K562 (cell line): ENCODE data around the gene IL13RA1. TPM values are rescaled to one million over a fixed set of nuclear protein-coding genes. Genes with fewer than 3 reads are reported as not detected.

Experiments used
- BRCA1 ChIP-seq, 2 experiments: fragments of 450-650 bp in 1 of 2; sonication (generic) in 1 of 2; formaldehyde crosslinking in 1 of 2; IDR thresholded peaks; 2 replicates each; pipeline versions ENCODE4 v1.5.0 to v1.6.1; 2017 to 2020; ENCODE audit warnings: mild to moderate bottlenecking in 1 of 2, missing genetic modification reagents in 1 of 2
- CCAR2 ChIP-seq: fragments of 200-400 bp; formaldehyde crosslinking; IDR thresholded peaks from 2 replicates; pipeline ENCODE4 v1.6.1; 2017; ENCODE audit warnings: mild to moderate bottlenecking, low read depth, low read length
- CREBBP ChIP-seq: IDR thresholded peaks from one replicate; pipeline ENCODE4 v1.6.1; 2012; ENCODE audit warnings: low read depth, mild to moderate bottlenecking, control low read depth, inconsistent platforms, low read length
- GABPB1 ChIP-seq: sonication (generic); formaldehyde crosslinking; IDR thresholded peaks from 2 replicates; pipeline ENCODE4 v1.8.0; 2022; ENCODE audit warnings: mild to moderate bottlenecking, missing genetic modification reagents
- HNRNPLL ChIP-seq: fragments of 200-400 bp; formaldehyde crosslinking; IDR thresholded peaks from 2 replicates; pipeline ENCODE4 v1.6.1; 2017; ENCODE audit warnings: low read length, low read depth, mild to moderate bottlenecking; ENCODE audit not compliant: poor library complexity, severe bottlenecking
- KDM2B ChIP-seq: fragments of 250-450 bp; sonication (Bioruptor Pico); IDR thresholded peaks from 2 replicates; pipeline ENCODE4 v1.8.0; 2021; ENCODE audit warnings: mild to moderate bottlenecking, moderate library complexity
- MAZ ChIP-seq, 2 experiments: fragments of 450-650 bp in 1 of 2; sonication (generic) in 1 of 2; formaldehyde crosslinking; IDR thresholded peaks in 1 of 2; conservative IDR thresholded peaks in 1 of 2; 2 replicates each; pipeline versions ENCODE4 v1.4.0 to v1.5.0; 2020; ENCODE audit warnings: mild to moderate bottlenecking in 1 of 2, missing genetic modification reagents in 1 of 2
- NFATC3 ChIP-seq: fragments of 450-650 bp; IDR thresholded peaks from 2 replicates; pipeline ENCODE4 v1.6.1; 2017; ENCODE audit warnings: mild to moderate bottlenecking
- NFRKB ChIP-seq: fragments of 450-650 bp; IDR thresholded peaks from 2 replicates; pipeline ENCODE4 v1.6.1; 2016; ENCODE audit warnings: low read depth
- NR1H2 ChIP-seq: sonication (generic); formaldehyde crosslinking; IDR thresholded peaks from 2 replicates; pipeline ENCODE4 v1.4.0; 2020; ENCODE audit warnings: mild to moderate bottlenecking, missing genetic modification reagents
- NR4A1 ChIP-seq, 2 experiments: fragments of 250-450 bp in 1 of 2; fragments of 450-650 bp in 1 of 2; sonication (Bioruptor Pico) in 1 of 2; IDR thresholded peaks; 2 replicates each; pipeline versions ENCODE4 v1.4.0 to v1.6.1; 2016 to 2020; ENCODE audit warnings: mild to moderate bottlenecking in 2 of 2, missing compliant biosample characterization in 1 of 2, missing genetic modification characterization in 1 of 2, moderate library complexity in 1 of 2
- PURB ChIP-seq: sonication (generic); formaldehyde crosslinking; IDR thresholded peaks from 2 replicates; pipeline ENCODE4 v1.9.0; 2021; ENCODE audit warnings: low read depth, mild to moderate bottlenecking, missing genetic modification reagents
- RB1 ChIP-seq: fragments of 450-650 bp; IDR thresholded peaks from 2 replicates; pipeline ENCODE4 v1.6.1; 2017; ENCODE audit warnings: low read depth, mild to moderate bottlenecking
- RBFOX2 ChIP-seq: fragments of 200-400 bp; formaldehyde crosslinking; IDR thresholded peaks from 2 replicates; pipeline ENCODE4 v1.6.1; 2017; ENCODE audit warnings: low read depth, mild to moderate bottlenecking, low read length, moderate library complexity
- RNF2 ChIP-seq: sonication (generic); IDR thresholded peaks from 2 replicates; pipeline ENCODE4 v1.6.1; 2016
- SIN3B ChIP-seq: fragments of 450-650 bp; IDR thresholded peaks from 2 replicates; pipeline ENCODE4 v1.6.1; 2017; ENCODE audit warnings: low read depth, mild to moderate bottlenecking, moderate library complexity
- U2AF1 ChIP-seq: fragments of 200-400 bp; formaldehyde crosslinking; optimal IDR thresholded peaks from 2 replicates; pipeline ENCODE3; 2017; ENCODE audit warnings: mild to moderate bottlenecking, low read depth, low read length, moderate library complexity
- ZEB2 ChIP-seq: fragments of 450-650 bp; IDR thresholded peaks from 2 replicates; pipeline ENCODE4 v1.6.1; 2016
- ZNF224 ChIP-seq: sonication (generic); formaldehyde crosslinking; IDR thresholded peaks from 2 replicates; pipeline ENCODE4 v1.8.0; 2022; ENCODE audit warnings: mild to moderate bottlenecking, missing genetic modification reagents
- ZNF696 ChIP-seq: fragments of 250-450 bp; sonication (Bioruptor Pico); conservative IDR thresholded peaks from 2 replicates; pipeline ENCODE4 v1.4.0; 2020; ENCODE audit warnings: mild to moderate bottlenecking, moderate library complexity
- ZNF764 ChIP-seq: fragments of 250-450 bp; sonication (Bioruptor Pico); IDR thresholded peaks from 2 replicates; pipeline ENCODE4 v1.4.0; 2020; ENCODE audit warnings: low read depth, mild to moderate bottlenecking, moderate library complexity
- polyA plus RNA-seq, 8 experiments: library from polyadenylated mRNA; depleted of rRNA in 4 of 8; stranded (reverse) in 5 of 8; unstranded in 3 of 8; fragments of >200 nt; fragmentation: Nextera tagmentation in 2 of 8; fragmentation: Illumina TruSeq in 1 of 8; extraction: Ambion mirVana in 2 of 8; extraction: Trizol in 1 of 8; gene quantifications; 2 replicates each; pipeline versions ENCODE4 v1.2.1 to v1.2.3, GENCODE V29; 2011 to 2014; ENCODE audit warnings: inconsistent platforms in 1 of 8, missing spikeins in 1 of 8
- total RNA-seq, 7 experiments: library from RNA; depleted of rRNA in 6 of 7; stranded (reverse); fragments of >200 nt in 6 of 7; fragmentation: Illumina TruSeq in 2 of 7; extraction: Trizol in 2 of 7; gene quantifications; 2 replicates each; pipeline versions ENCODE4 v1.2.1 to v1.2.3, GENCODE V29; 2011 to 2021; ENCODE audit warnings: low replicate concordance in 1 of 7
- TF ChIP-seq, protein P1 (sequence below): fragments of 250-450 bp; sonication (Bioruptor Pico); IDR thresholded peaks from 2 replicates; pipeline ENCODE4 v1.4.0; 2020; ENCODE audit warnings: mild to moderate bottlenecking, moderate library complexity
- TF ChIP-seq, protein P2 (sequence below): fragments of 450-650 bp; formaldehyde crosslinking; IDR thresholded peaks from 2 replicates; pipeline ENCODE4 v1.4.0; 2022; ENCODE audit warnings: mild to moderate bottlenecking, moderate library complexity
- TF ChIP-seq, protein P3 (sequence below): sonication (generic); formaldehyde crosslinking; IDR thresholded peaks from 2 replicates; pipeline ENCODE4 v1.9.0; 2022; ENCODE audit warnings: mild to moderate bottlenecking, missing genetic modification reagents
- TF ChIP-seq, protein P4 (sequence below): fragments of 250-450 bp; sonication (Bioruptor Pico); IDR thresholded peaks from 2 replicates; pipeline ENCODE4 v1.5.0; 2022; ENCODE audit warnings: mild to moderate bottlenecking

Gene IL13RA1
- total and polyA plus RNA-seq, 9 of the 15 experiments (the other 6 are each of a cell fraction or from before 2014, with no cell fraction given) = 2.9 to 22.9 (median 12.2) TPM

DNA sequence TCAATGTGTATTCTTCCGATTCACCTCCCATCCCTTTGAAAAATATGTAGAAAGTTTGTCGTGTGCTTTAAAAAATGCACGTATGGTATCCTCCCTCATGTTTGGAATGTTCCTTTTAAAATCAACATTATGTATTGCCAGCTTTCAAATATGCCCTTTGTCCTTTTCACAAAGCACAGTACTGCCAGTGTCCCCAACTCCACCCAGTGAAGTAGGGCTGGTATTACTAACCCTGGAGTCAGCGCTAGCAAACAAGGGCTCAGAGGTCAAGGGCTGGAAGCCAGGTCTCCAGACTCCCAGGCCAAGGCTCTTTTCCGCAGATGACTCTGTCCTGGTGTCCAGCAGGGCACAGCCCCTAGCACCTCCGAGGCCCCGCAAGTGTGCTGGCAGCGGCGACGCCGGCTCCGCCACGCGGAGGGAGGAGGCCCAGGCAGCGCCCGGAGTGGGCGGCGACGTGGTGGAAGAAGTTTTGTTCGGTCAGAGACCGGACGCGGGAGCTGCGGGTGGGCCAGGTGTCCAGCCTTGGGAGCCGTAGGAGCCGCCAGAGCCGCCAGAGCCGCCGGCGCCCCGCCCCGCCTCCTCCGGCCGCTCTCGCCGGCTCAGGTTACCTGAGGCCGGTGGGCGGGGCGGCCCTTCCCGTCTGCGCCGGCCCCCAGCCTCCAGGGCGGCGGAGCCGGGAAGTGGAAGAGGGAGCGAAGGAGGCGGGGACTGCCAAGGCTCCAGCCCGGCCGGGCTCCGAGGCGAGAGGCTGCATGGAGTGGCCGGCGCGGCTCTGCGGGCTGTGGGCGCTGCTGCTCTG lies at the start of gene IL13RA1 (continued):
- TF ChIP-seq ZNF764 (CRISPR knock-in tag) = no peak
- no peak for TF ChIP-seq ZNF696 (CRISPR knock-in tag)
- no peak for TF ChIP-seq NR1H2
- peak; percentile 71 for TF ChIP-seq RBFOX2
- no peak for TF ChIP-seq PURB
- no peak for TF ChIP-seq CREBBP
- TF ChIP-seq RB1 = peak; percentile 30; the same call in 1 of the 2 replicates
- TF ChIP-seq HNRNPLL = peak; percentile 86
- TF ChIP-seq, protein P1, sequence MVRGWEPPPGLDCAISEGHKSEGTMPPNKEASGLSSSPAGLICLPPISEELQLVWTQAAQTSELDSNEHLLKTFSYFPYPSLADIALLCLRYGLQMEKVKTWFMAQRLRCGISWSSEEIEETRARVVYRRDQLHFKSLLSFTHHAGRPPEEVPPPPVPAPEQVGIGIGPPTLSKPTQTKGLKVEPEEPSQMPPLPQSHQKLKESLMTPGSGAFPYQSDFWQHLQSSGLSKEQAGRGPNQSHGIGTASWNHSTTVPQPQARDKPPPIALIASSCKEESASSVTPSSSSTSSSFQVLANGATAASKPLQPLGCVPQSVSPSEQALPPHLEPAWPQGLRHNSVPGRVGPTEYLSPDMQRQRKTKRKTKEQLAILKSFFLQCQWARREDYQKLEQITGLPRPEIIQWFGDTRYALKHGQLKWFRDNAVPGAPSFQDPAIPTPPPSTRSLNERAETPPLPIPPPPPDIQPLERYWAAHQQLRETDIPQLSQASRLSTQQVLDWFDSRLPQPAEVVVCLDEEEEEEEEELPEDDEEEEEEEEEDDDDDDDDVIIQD (CRISPR knock-in tag) = no peak
- TF ChIP-seq ZNF224 (CRISPR knock-in tag) = no peak
- peak; percentile 49 to 58 for TF ChIP-seq MAZ (CRISPR knock-in tag; conservative IDR thresholded peaks at IDR 0.05 in 1 of 2, IDR thresholded peaks at IDR 0.05 in 1 of 2)
- TF ChIP-seq RNF2 = peak; percentile 50; the same call in 1 of the 2 replicates
- TF ChIP-seq NR4A1 (CRISPR knock-in tag; IDR thresholded peaks at IDR 0.05) = no peak
- no peak for TF ChIP-seq NR4A1 (tag; IDR thresholded peaks at IDR 0.05)
- no peak for TF ChIP-seq GABPB1
- no peak for TF ChIP-seq BRCA1 (IDR thresholded peaks at IDR 0.05)
- TF ChIP-seq BRCA1 (CRISPR knock-in tag; IDR thresholded peaks at IDR 0.05) = no peak
- no peak for TF ChIP-seq ZEB2
- no peak for TF ChIP-seq CCAR2
- no peak for TF ChIP-seq KDM2B
- no peak for TF ChIP-seq NFATC3
- TF ChIP-seq U2AF1 = no peak
- TF ChIP-seq, protein P2, sequence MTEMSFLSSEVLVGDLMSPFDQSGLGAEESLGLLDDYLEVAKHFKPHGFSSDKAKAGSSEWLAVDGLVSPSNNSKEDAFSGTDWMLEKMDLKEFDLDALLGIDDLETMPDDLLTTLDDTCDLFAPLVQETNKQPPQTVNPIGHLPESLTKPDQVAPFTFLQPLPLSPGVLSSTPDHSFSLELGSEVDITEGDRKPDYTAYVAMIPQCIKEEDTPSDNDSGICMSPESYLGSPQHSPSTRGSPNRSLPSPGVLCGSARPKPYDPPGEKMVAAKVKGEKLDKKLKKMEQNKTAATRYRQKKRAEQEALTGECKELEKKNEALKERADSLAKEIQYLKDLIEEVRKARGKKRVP (CRISPR knock-in tag) = no peak
- TF ChIP-seq SIN3B = no peak
- TF ChIP-seq, protein P3, sequence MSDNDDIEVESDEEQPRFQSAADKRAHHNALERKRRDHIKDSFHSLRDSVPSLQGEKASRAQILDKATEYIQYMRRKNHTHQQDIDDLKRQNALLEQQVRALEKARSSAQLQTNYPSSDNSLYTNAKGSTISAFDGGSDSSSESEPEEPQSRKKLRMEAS (CRISPR knock-in tag) = peak; percentile 59; the same call in 1 of the 2 replicates
- TF ChIP-seq, protein P4, sequence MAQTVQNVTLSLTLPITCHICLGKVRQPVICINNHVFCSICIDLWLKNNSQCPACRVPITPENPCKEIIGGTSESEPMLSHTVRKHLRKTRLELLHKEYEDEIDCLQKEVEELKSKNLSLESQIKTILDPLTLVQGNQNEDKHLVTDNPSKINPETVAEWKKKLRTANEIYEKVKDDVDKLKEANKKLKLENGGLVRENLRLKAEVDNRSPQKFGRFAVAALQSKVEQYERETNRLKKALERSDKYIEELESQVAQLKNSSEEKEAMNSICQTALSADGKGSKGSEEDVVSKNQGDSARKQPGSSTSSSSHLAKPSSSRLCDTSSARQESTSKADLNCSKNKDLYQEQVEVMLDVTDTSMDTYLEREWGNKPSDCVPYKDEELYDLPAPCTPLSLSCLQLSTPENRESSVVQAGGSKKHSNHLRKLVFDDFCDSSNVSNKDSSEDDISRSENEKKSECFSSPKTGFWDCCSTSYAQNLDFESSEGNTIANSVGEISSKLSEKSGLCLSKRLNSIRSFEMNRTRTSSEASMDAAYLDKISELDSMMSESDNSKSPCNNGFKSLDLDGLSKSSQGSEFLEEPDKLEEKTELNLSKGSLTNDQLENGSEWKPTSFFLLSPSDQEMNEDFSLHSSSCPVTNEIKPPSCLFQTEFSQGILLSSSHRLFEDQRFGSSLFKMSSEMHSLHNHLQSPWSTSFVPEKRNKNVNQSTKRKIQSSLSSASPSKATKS (CRISPR knock-in tag) = no peak
- no peak for TF ChIP-seq NFRKB
